WTC11 (cell line): Measurements from ENCODE around the gene FAAP24. TPM values are rescaled to one million over a fixed set of nuclear protein-coding genes. Genes with fewer than 3 reads are reported as not detected.
"Not testable (repeated sequence)": the region's sequence is repeated elsewhere in the genome, so short reads cannot be mapped to it uniquely, and the experiment has no call there.

Source experiments
- ATAC-seq: fragments of 200-7000 bp; cut with Tn5 transposase; 2 replicates; pipeline ENCODE4 v1.10.0; 2021; ENCODE audit warnings: mild to moderate bottlenecking, moderate library complexity
- CTCF ChIA-PET: fragments of 300-600 bp; sonication (Branson Sonifier 250); formaldehyde crosslinking; loops from one replicate; lab custom pipeline; 2021; ENCODE audit warnings: antibody characterized with exemption; lab: Charles Lee
- POLR2A ChIA-PET: fragments of 350-600 bp; sonication (Branson Sonifier 250); formaldehyde crosslinking; loops from one replicate; lab custom pipeline; 2021; ENCODE audit warnings: antibody characterized with exemption; lab: Charles Lee
- DNase-seq: peaks from one replicate; pipeline ENCODE4 v3.0.0; 2021; ENCODE audit warnings: low spot score
- H3K27ac Mint-ChIP-seq: 2 replicates; pipeline ENCODE4 v1.8.0; 2021; ENCODE audit warnings: mixed read lengths
- H3K27me3 Mint-ChIP-seq: 2 replicates; pipeline ENCODE4 v1.8.0; 2021; ENCODE audit warnings: low read depth, mild to moderate bottlenecking, moderate library complexity, mixed read lengths
- H3K36me3 Mint-ChIP-seq: 2 replicates; pipeline ENCODE4 v1.8.0; 2021; ENCODE audit warnings: mixed read lengths
- H3K4me1 Mint-ChIP-seq: 2 replicates; pipeline ENCODE4 v1.8.0; 2022; ENCODE audit warnings: mixed read lengths
- H3K4me3 Mint-ChIP-seq: 2 replicates; pipeline ENCODE4 v1.8.0; 2021; ENCODE audit warnings: mild to moderate bottlenecking, moderate library complexity, mixed read lengths
- H3K9me3 Mint-ChIP-seq: 2 replicates; pipeline ENCODE4 v1.8.0; 2021; ENCODE audit warnings: mixed read lengths
- ATF1 ChIP-seq: sonication (generic); formaldehyde crosslinking; IDR thresholded peaks from 2 replicates; pipeline ENCODE4 v1.8.1; 2023; ENCODE audit warnings: mild to moderate bottlenecking, moderate library complexity, missing genetic modification reagents
- CTCF ChIP-seq: fragments of 200-600 bp; IDR thresholded peaks from 2 replicates; pipeline ENCODE4 v1.8.0; 2022; ENCODE audit warnings: antibody characterized with exemption
- ETV6 ChIP-seq: sonication (generic); formaldehyde crosslinking; IDR thresholded peaks from 2 replicates; pipeline ENCODE4 v1.8.1; 2022; ENCODE audit warnings: mild to moderate bottlenecking, missing genetic modification reagents
- FOXJ3 ChIP-seq: sonication (generic); formaldehyde crosslinking; IDR thresholded peaks from 2 replicates; pipeline ENCODE4 v1.9.0; 2021; ENCODE audit warnings: missing genetic modification reagents, mild to moderate bottlenecking, borderline replicate concordance
- GRHL2 ChIP-seq: fragments of 250-450 bp; sonication (Bioruptor Pico); IDR thresholded peaks from 2 replicates; pipeline ENCODE4 v1.8.0; 2022; ENCODE audit warnings: mild to moderate bottlenecking, moderate library complexity; ENCODE audit not compliant: insufficient replicate concordance, severe bottlenecking
- GTF2I ChIP-seq: fragments of 250-450 bp; sonication (Bioruptor Pico); conservative IDR thresholded peaks from 2 replicates; pipeline ENCODE4 v1.4.0; 2021; ENCODE audit warnings: mild to moderate bottlenecking
- HMGXB4 ChIP-seq: sonication (generic); formaldehyde crosslinking; IDR thresholded peaks from 2 replicates; pipeline ENCODE4 v1.8.1; 2023; ENCODE audit warnings: mild to moderate bottlenecking, moderate library complexity, missing genetic modification reagents
- JAZF1 ChIP-seq: fragments of 250-450 bp; sonication (Bioruptor Pico); IDR thresholded peaks from 2 replicates; pipeline ENCODE4 v1.9.0; 2021; ENCODE audit warnings: moderate library complexity, mild to moderate bottlenecking, inconsistent platforms
- MAX ChIP-seq: sonication (generic); formaldehyde crosslinking; IDR thresholded peaks from 2 replicates; pipeline ENCODE4 v1.8.0; 2022; ENCODE audit warnings: mild to moderate bottlenecking, missing genetic modification reagents
- MYBL2 ChIP-seq: sonication (generic); formaldehyde crosslinking; IDR thresholded peaks from 2 replicates; pipeline ENCODE4 v1.8.1; 2023; ENCODE audit warnings: mild to moderate bottlenecking, moderate library complexity, missing genetic modification reagents
- NFATC4 ChIP-seq: fragments of 250-450 bp; sonication (Bioruptor Pico); IDR thresholded peaks from 2 replicates; pipeline ENCODE4 v1.9.0; 2021; ENCODE audit warnings: mild to moderate bottlenecking
- NR3C1 ChIP-seq: sonication (generic); formaldehyde crosslinking; conservative IDR thresholded peaks from 2 replicates; pipeline ENCODE4 v1.8.1; 2023; ENCODE audit warnings: low read depth, mild to moderate bottlenecking, missing genetic modification reagents
- TEAD4 ChIP-seq: sonication (generic); formaldehyde crosslinking; IDR thresholded peaks from 2 replicates; pipeline ENCODE4 v1.8.0; 2022; ENCODE audit warnings: mild to moderate bottlenecking, missing genetic modification reagents
- ZBTB43 ChIP-seq: sonication (generic); formaldehyde crosslinking; IDR thresholded peaks from 2 replicates; pipeline ENCODE4 v1.8.1; 2023; ENCODE audit warnings: mild to moderate bottlenecking, missing genetic modification reagents
- ZNF263 ChIP-seq: sonication (generic); formaldehyde crosslinking; IDR thresholded peaks from 2 replicates; pipeline ENCODE4 v1.8.1; 2022; ENCODE audit warnings: low read depth, mild to moderate bottlenecking, moderate library complexity, missing genetic modification reagents
- ZNF423 ChIP-seq: fragments of 250-450 bp; sonication (Bioruptor Pico); IDR thresholded peaks from 2 replicates; pipeline ENCODE4 v2.1.2; 2022; ENCODE audit warnings: mild to moderate bottlenecking, moderate library complexity
- ZSCAN18 ChIP-seq: fragments of 250-450 bp; sonication (Bioruptor Pico); IDR thresholded peaks from 2 replicates; pipeline ENCODE4 v2.1.2; 2022; ENCODE audit warnings: mild to moderate bottlenecking, moderate library complexity
- total RNA-seq: library from RNA; stranded (reverse); gene quantifications from 3 replicates; pipeline ENCODE4 v1.2.3, GENCODE V29; 2021
- TF ChIP-seq, protein P1 (sequence below): sonication (generic); formaldehyde crosslinking; IDR thresholded peaks from 2 replicates; pipeline ENCODE4 v1.8.0; 2023; ENCODE audit warnings: mild to moderate bottlenecking, missing genetic modification reagents
- TF ChIP-seq, protein P2 (sequence below): fragments of 250-450 bp; sonication (Bioruptor Pico); IDR thresholded peaks from 2 replicates; pipeline ENCODE4 v1.9.0; 2021; ENCODE audit warnings: moderate library complexity, mild to moderate bottlenecking, inconsistent platforms, borderline replicate concordance

Gene FAAP24
- total RNA-seq, 1 experiment from 2014 or later: 5.3 TPM

DNA sequence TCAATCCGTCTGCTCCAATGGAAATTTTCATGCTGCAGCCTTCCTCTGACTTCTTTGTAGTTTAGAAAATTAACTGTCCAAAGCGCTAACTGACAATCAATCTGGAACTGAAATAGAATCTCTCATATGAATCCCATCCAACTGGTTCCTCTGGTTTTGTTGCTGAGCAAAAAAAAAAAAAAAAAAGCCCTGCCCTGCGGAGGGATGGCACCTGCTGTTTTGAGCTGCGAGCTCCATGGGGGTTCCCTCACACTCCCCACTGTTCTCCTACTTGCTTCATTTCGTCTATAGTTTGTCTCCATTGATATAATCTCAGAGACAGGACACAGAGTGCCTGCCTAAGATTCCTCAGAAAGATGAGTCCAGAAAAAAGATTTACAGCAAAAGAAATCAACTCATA is 33.4 kb downstream of the FAAP24 start (continued):
- TF ChIP-seq GRHL2 (no peak), JAZF1 (CRISPR knock-in tag) (no peak), ETV6 (CRISPR knock-in tag) (no peak)

GRCh38 chr19:33008738-33009137 is 36.7 kb downstream of the FAAP24 start:
- ChIA-PET POLR2A (interaction anchor here (0.7 kb wide), 1 partner anchor 340 kb away, joined by 6 read pairs; no protein-coding TSS in a partner anchor), CTCF (no interaction called here)
- TF ChIP-seq HMGXB4 (CRISPR knock-in tag): no peak
- no peak for TF ChIP-seq ZBTB43 (CRISPR knock-in tag)
- no peak for TF ChIP-seq ZSCAN18 (CRISPR knock-in tag)
- no peak for TF ChIP-seq NFATC4
- no peak for TF ChIP-seq GTF2I (CRISPR knock-in tag)
- TF ChIP-seq, protein P1, sequence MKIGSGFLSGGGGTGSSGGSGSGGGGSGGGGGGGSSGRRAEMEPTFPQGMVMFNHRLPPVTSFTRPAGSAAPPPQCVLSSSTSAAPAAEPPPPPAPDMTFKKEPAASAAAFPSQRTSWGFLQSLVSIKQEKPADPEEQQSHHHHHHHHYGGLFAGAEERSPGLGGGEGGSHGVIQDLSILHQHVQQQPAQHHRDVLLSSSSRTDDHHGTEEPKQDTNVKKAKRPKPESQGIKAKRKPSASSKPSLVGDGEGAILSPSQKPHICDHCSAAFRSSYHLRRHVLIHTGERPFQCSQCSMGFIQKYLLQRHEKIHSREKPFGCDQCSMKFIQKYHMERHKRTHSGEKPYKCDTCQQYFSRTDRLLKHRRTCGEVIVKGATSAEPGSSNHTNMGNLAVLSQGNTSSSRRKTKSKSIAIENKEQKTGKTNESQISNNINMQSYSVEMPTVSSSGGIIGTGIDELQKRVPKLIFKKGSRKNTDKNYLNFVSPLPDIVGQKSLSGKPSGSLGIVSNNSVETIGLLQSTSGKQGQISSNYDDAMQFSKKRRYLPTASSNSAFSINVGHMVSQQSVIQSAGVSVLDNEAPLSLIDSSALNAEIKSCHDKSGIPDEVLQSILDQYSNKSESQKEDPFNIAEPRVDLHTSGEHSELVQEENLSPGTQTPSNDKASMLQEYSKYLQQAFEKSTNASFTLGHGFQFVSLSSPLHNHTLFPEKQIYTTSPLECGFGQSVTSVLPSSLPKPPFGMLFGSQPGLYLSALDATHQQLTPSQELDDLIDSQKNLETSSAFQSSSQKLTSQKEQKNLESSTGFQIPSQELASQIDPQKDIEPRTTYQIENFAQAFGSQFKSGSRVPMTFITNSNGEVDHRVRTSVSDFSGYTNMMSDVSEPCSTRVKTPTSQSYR: no peak
- no peak for TF ChIP-seq ATF1 (CRISPR knock-in tag)
- TF ChIP-seq NR3C1 (CRISPR knock-in tag): no peak
- TF ChIP-seq, protein P2, sequence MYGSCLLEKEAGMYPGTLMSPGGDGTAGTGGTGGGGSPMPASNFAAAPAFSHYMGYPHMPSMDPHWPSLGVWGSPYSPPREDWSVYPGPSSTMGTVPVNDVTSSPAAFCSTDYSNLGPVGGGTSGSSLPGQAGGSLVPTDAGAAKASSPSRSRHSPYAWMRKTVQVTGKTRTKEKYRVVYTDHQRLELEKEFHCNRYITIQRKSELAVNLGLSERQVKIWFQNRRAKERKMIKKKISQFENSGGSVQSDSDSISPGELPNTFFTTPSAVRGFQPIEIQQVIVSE (CRISPR knock-in tag): no peak
- TF ChIP-seq TEAD4: no peak
- no peak for TF ChIP-seq MAX (CRISPR knock-in tag)
- no peak for TF ChIP-seq ETV6 (CRISPR knock-in tag)
- no peak for TF ChIP-seq GRHL2
- TF ChIP-seq CTCF: no peak
- no peak for TF ChIP-seq MYBL2
- no peak for TF ChIP-seq ZNF263 (CRISPR knock-in tag)
- no peak for TF ChIP-seq FOXJ3
- TF ChIP-seq ZNF423 (CRISPR knock-in tag): no peak
- H3K9me3 Mint-ChIP-seq: no peaks in the 10 kb centered on the region
- DNase-seq: no peak
- H3K27ac Mint-ChIP-seq: no peak overlapping the region
- H3K27me3 Mint-ChIP-seq: no peaks in the 10 kb centered on the region
- ATAC-seq: no peak
- H3K4me3 Mint-ChIP-seq: no peak overlapping the region
- H3K4me1 Mint-ChIP-seq: peaks cover 11% of the 10 kb centered on the region
- H3K36me3 Mint-ChIP-seq: peaks cover 46% of the 10 kb centered on the region

- CTCF ChIA-PET, H3K27ac Mint-ChIP-seq, H3K9me3 Mint-ChIP-seq, H3K27me3 Mint-ChIP-seq, DNase-seq, POLR2A ChIA-PET, H3K4me1 Mint-ChIP-seq, H3K4me3 Mint-ChIP-seq, ATAC-seq: not testable (repeated sequence)
- peaks cover 38% of the 10 kb centered on the region for H3K36me3 Mint-ChIP-seq
Measured at GRCh38 chr19:33010891-33011290, 38.8 kb downstream of the FAAP24 start.
